Activated CD4-positive, alpha-beta T cell treated with anti-CD3 and anti-CD28 coated beads, Interleukin-2, amount 50 U/mL, for 24 hours (primary cell): ENCODE results near the gene ETV6.

ENCODE experiments used
- DNase-seq, 2 donors: peaks; one replicate each; pipeline ENCODE4 v3.0.0-alpha.2; 2020; ENCODE audit warnings: low read depth in 1 of 2, low spot score in 1 of 2

Gene ETV6

DNA sequence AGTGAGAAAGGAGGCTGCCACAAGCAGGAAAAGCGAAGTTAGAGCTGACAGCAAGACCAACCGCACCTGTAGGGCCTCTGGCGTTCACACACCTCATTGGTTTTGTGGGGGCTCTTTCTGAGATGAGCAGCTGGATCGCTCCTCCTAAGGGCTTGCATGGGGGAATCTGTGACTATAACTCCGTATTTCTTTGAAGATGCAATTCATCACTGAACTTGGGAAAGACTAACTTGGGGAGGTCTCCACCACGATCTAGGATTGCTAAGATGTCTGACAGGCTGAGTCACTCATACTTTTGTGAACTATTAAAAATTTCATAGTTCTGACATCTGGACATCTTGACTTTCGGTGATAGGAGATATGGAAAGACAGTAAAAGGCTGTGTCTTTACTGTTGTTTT is 173.6 kb downstream of the ETV6 start:
- DNase-seq, result no peak

DNA sequence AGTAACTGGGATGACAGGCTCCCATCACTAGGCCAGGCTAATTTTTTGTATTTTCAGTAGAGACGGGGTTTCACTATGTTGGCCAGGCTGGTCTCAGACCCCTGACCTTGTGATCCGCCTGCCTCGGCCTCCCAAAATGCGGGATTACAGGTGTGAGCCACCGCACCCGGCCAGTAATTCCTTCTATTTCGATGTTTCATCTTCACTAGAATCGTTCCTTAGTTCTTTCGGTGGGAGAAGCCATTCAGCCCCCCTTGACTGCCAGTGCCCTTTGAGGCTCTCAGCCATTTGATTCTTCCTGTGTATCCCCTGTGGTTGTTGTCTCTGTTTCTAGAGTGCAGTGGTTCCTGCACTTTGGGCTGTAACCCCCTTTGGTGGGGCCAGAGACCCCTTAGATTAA is 174.1 kb downstream of the ETV6 start:
- DNase-seq, result no peak

DNA sequence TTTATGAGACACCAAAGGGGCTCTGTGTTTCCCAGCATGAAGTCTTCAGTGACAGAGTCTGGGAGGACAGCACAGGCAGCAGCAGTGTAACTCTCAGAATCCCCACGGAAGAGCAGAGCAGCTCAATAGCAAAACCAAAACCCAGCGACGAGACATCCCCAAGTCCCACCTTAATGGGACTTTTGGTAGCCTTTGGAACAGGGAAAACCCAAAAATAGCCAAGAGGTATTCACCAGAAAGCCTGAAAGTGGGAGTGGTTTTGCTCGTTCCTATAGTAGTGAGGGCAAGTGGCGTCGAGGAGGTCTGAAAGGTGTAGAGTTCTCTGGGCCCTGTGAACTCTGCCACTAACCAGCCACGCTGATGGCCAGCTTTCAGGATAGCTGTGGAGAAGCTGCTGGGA is 174.6 kb downstream of the ETV6 start:
- no peak for DNase-seq

DNA sequence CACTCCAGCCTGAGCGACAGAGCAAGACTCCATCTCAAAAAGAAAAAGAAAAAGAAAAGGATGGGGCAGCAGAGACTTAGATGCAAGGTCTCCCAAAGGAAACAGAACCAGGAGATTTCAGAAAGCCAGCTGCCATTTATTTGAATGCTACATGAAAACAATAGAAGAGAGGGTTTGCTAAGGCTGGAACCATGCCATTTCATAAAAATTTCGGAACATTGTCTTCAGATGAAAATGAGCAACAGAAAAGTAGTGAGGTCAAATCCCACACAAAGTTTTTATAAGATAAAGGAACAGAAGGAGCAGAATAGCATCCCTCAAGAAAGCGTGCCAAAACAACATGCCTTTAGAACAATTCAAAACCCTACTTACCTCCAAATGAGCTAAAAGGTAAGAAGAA is 175.3 kb downstream of the ETV6 start:
- DNase-seq, result no peak

DNA sequence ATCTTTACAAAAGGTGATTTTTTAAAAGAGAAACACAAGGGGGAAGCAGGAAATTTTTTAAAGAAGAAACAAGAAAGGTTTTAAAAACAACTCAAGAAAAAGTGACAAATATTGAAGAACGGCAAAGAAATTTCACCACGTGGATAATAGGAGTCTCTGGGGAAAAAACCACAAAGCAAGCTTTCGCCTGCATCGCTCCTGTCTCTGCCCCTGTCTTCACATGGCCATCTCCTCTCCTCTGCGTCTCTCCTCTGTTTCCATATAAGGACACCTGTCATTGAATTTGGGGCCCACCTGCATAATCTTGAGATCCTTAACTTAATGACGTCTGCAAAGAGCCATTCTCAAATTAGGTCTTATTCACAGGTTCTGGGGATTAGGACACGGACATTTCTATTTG is 175.8 kb downstream of the ETV6 start:
- no peak for DNase-seq

DNA sequence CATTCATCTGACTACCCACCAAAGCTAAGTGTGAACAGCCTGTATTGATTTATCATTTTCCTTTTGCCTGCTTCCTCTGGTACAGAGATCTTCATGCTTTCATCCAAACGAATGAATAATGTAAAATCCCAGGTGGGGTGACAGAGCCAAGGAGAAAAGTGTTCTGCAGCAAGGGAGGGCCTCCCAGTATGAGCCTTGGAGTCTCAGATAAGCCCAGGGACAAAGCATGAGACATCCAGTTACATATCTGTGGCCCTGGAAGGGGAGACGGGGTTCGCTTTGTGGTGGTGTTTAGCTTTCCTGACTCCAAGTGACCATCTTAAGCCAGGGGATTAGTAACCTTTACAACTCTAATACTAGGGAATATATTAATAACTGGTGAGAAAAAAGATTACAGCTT is 177.1 kb downstream of the ETV6 start:
- no peak for DNase-seq

DNA sequence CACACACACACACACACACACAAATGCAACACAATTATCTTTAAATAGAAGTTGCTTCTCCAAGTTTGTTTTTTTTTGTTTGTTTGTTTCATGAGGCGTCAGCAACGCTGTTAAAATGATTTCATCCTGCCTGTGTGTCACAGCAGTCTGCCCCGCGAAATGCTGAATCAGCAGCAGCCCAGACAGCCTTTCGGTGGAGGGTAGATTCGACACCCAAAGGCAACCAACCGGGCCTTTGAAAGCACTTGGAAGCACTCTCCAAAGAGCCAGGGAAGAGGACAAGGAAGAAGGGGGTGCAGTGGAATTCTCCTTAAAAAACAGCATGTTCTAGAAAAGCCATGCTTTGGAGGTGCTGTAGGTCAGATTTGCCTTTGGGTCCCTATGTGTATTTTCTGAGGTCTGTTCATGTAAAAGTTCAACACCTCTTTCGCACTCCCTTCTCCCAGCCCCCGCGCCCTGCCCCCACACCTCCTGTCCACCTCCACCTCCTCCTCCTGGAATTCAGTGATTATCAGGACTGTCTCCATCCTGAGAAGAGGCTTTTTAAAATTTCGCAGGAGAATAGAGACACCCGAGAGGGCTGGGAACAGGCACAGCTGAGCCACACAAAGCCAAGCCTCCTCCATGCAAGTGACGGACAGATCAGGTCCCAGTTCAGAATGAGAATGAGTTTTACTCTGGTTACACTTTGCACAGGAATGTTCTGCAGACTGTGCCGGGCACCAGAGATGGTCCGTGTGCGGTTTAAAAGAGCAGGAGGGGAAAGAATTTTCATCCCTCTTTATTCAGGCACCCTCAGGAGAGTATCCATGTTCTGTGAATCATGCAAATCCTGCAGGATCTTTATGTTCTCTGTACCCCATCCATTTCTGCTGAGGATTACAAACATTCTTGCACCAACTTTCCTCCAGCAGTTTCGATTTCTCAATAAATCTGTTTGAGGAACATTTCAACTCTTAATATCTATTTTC is 177.9 kb downstream of the ETV6 start:
- DNase-seq, result no peak

DNA sequence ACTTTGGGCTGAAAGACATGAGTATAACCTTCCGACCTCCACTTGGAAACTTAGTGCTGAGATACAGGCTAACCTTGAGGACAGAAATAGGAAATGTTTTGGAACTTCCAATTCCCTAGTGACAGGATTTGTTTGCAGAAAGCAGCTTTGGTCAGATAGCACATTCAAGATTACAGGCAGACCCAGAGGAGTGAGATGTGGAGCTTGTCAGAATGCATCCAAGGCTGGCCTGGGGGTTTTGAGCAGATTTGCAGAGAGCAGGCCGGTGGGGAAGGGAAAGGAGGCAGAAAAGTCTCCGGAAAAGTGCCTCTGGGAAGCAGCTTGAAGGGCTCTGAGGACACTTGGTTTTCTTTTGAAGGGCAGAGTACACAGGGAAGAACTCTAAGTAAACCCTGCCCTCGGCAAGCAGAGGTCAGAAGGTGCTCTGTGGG is 180.3 kb downstream of the ETV6 start:
- no peak for DNase-seq

DNA sequence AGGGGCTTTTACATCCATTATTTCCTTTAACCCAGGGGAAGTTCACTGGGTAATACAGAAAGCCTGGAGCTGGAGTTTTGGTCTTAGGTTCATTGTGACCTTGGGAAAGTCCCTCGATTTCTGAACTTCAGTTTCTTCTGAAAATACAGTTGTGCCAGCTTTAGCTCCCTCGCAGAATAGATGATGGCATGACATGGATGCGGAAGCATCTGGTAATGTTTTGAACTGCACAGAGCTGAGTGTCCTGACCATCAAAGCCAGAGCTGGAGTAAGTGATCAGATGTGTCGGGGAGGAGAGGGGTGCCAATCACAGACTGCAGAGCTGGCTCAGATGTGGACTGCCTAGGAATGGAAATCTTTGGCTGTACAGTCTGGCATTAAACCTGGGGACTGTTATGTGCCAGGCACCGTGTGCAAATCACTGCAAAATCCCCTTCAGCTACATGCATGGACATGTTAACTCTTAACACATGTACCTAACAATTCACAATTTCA is 180.9 kb downstream of the ETV6 start:
- no peak for DNase-seq

DNA sequence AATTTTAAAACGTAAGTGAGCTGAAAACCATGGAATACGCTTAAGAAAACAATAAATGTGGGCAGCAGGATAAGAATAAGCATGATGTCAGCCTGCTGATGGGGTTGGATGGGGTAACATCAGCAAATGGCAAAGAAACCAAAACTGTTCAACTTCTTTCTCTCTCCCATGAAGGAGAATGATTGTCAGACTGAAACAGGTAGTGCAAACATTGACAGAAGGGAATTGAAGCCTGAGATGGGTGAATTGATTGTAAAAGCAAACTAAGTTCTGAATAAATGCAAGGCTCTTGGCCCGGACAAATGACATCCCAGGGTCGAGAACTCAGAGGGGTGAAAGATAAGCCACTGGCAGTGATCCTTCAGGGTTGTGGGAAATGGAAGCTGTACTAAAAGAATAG is 182.6 kb downstream of the ETV6 start:
- DNase-seq, result no peak

DNA sequence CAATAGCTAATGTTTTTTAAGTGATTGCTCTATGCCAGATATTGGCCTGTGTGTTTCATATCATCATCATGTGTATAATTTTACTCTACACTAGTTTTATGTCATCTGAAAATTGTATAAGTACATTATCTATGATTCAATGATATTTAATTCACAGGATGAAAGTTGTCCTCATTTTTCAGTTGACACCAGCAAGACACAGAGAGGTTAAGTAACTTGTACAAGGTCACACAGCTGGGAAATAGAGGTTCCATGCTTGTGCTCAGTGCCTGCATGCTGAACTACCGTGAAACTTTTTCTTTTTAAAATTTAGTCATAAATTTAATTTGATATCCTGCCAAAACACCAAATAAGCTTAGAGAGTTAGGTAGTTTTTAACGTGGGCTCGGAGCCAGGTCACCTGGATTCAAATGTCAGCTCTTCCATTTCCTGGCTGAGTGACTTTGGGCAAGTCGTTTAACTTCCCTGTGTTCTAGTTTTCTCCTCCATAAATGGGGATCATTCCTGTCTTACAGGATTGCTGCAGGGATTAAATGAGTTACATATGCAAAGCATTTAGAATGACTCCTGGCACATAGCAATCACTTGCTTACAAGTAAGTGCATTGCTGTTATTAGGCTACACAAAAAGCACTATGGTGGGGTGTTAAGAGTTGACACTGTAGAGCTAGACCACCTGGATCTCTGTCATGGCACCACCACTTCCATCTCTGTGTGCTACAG is 183.9 kb downstream of the ETV6 start:
- DNase-seq, result no peak

DNA sequence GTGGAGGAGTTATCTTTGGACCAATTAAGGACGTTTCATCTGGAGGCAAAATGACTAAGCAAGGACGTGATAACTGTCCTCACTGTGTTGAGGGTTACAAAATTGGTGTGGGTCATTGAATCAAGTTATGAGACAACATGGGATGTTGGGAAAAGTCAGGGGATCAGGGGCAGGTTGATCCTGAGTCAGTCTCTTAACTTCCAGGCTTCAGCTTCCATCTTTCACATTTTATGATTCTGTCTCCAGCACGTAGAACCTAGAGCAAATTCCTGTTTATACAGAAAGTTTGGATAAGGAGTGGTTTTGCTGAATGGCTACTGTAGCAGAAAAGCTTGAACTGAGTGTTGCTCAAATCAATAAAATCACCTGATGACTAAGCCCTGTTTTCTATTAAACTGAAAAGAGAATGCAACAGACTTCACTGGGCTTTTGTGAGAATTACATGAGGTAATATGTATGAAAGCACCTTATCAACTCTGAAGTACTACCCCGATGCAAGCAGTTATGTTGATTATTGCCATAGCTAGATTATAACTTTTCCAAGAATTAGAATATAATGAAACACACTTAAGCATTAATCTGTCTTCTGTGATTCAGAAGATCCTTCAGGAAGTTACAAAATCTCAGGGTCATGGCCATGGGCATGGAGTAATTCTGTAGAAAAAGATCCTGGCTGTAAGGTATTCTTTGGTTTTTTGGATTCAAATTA is 184.8 kb downstream of the ETV6 start:
- no peak for DNase-seq

DNA sequence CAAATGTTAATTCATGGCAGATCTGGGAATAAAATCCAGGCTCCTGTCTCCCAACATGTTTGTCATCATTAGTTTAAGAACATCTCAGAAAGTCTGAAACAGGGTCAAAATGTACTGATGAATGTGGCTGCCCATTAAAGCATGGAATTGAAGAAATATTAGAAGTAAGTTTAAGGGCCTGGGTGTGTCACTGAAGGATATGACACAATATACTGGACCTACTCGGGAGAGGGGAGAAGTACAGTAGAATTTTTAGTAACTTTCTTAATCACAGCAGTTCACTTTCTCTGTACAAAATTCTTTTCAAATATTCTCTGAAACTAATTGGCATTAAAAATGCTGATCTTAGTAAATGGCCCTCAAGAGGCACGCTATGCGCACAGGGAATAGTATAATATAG is 185.5 kb downstream of the ETV6 start:
- DNase-seq, result no peak

DNA sequence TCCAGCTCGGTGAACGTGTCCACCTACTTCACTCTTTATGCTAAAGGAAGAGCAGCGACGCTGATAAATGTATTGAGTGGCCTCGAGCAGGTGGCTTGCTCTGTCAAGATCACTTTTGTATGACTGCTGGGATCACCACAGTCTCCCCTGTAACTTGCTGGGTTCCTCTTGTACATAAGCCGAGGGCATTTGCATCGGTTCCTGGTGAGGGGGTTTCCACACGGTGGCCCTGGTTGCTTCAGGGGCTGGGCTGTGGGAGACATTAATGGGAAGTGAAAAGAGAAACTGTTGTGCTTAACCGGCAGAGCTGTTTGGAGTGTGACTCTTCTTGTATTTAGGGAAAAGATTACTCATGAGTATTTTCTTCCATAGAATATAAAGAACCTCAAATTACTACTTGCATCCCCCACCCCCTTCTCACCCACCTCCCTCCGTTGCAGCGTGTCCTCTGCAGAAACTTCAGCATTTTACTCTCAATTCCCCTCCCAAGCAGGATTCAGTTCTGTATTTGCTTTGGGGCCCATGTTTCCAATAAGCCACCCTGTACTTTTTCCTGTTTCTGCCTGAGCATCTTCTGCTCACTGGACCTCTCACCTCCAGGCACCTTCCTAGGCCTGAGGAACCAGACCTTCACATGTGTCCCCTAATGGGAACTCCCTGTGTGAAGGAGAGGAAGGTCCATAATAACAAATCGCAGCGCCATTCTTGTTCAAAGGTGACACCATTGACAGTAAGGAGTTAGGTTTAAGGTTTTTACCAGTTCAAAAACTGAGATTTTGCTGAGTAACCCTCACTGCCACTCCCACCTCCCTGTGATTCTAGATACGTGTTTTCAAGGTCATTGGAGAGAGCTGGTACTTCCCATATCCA is 187.0 kb downstream of the ETV6 start:
- peak; percentile 39 to 73 for DNase-seq

DNA sequence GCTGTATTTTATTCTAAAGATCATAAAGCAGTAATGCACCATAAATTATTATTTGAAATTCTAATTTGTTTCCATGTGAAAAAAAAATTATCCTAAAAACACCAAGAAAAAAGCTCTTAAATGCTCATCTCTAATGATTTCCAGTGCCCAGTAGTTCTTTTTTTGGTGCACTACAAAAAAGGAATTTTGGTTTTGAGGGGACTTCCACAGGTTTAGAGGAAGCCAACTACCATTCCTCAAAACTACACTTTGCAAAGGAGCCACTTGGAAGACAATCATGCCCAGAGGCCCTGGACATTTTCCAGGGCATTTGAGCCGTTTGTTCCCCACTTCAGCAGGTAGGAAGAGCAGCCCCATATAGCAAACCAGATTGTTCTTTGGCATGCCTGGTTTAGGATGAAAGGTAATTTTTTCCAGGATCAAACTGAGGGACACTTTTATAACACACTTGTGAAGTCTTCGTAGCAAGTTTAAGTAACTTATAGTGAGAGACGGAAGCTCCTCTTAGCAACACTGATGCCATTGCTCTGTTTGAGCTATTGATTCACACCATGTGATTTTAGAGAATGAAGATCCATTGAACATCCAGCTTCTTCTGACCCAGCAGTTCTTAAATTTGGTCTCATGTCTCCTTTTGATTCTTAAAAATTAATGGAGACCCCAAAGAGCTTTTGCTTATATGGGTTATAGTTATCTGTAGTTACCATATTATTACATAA is 187.9 kb downstream of the ETV6 start:
- no peak for DNase-seq

DNA sequence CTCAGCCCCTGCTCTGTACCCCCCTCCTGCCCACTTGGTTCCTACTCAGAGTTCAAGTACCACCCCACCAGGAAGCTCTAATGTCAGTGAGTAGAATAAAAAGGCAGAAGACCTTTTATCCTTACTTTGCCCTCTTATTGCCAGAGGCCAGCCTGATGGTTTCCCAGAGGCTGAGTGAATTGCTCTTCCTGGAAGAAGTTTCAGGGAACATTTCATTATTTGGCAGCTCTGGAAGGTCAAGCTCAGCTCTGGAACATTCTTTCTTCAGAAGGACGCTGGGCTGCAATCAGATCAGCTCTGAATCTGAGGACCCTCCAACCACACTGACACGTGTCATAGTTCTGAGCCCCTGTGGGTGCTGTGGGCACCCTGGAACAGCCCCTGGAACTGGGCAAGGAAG is 188.9 kb downstream of the ETV6 start:
- no peak for DNase-seq

DNA sequence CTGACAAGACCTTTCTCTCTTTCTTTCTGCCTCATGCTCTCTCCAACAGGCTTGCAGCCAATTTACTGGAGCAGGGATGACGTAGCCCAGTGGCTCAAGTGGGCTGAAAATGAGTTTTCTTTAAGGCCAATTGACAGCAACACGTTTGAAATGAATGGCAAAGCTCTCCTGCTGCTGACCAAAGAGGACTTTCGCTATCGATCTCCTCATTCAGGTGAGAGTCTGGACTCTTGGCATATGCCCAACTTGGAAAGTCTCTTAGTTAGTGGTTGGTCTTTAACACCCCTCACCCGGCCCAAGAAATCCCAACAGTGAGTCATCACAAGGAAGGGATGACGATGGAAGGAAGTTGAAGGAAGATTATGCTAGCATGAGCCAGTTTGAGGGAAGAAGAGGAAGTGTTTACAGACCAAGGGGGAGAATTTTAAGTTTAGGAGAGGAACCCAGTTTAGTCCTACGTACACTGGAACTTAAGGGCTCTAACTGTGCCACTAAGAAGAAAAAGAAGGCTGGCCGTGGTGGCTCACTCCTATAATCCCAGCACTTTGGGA is 189.7 kb downstream of the ETV6 start:
- DNase-seq, result no peak

DNA sequence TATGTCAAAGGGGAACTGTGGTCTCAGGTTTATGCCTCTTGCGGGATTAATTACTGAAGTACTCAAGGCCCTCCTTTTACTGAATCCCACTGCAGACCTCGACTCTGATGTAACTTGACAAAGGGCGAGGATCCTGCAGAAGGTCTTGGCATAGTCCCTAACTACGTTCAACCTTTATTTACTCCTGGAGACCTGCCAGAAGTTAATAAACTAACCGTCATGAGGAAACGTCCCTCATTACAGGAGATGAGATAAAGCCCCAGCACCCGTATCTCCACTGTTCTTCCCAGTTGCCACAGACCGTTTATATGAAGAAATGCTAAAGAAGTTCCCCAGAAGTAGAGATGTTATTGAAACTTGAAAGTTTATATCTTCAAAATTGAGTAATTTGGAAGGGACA is 190.9 kb downstream of the ETV6 start:
- DNase-seq, result no peak

DNA sequence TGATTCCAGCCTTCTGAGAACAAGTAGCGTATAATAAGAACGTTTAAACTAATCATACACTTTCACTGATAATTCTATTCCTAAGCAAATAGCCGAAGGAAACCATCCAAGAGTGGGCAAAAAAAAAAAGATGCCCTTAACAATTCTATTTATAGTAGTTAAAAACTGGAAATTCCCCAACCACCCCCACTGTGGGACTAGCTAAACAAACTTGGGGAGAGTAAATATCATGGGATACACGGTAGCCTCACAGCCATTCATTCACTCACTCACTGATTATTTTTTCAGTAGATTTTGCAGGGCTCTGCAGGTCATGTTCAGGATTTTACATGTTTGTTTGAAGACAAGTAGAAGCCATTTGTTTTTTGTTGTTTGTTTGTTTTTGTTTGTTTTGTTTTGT is 197.0 kb downstream of the ETV6 start:
- DNase-seq, result no peak

DNA sequence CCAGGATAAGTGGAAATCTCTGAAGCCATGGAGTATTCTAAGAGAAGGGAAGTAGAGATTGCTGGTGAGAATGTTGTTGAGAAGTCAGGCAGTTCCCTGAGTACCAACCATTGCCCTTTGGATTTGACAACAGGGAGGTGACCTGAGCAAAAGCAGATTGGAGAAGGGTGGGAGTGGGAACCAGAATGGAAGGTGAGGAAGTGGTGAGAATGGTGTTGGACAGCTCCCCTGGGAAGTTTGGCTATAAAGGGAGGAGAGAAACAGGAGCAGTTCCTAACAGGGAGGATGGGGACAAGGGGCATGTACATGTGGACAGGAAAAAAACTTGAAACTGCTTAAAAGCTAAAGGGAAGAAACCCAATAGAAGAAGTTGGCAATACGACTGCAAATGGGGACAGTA is 198.1 kb downstream of the ETV6 start:
- no peak for DNase-seq
